Ishikawa (cell line): ENCODE results near the gene PTPRN2.

Experiments used
- CEBPB ChIP-seq: IDR thresholded peaks from 2 replicates; pipeline ENCODE4 v1.6.1; 2012
- CREB1 ChIP-seq: IDR thresholded peaks from 2 replicates; pipeline ENCODE4 v1.6.1; 2012; ENCODE audit warnings: low read depth
- EGR1 ChIP-seq: IDR thresholded peaks from 2 replicates; pipeline ENCODE4 v1.6.1; 2012
- EP300 ChIP-seq: IDR thresholded peaks from 2 replicates; pipeline ENCODE4 v1.6.1; 2012; ENCODE audit warnings: borderline replicate concordance
- FOXM1 ChIP-seq: IDR thresholded peaks from 2 replicates; pipeline ENCODE4 v1.6.1; 2012; ENCODE audit warnings: low read depth, borderline replicate concordance
- NFIC ChIP-seq: IDR thresholded peaks from 2 replicates; pipeline ENCODE4 v1.6.1; 2012
- RAD21 ChIP-seq: IDR thresholded peaks from 2 replicates; pipeline ENCODE4 v1.6.1; 2012; ENCODE audit warnings: low read depth
- TAF1 ChIP-seq: IDR thresholded peaks from 2 replicates; pipeline ENCODE4 v1.6.1; 2012; ENCODE audit warnings: low read depth, mild to moderate bottlenecking
- TCF12 ChIP-seq: IDR thresholded peaks from 2 replicates; pipeline ENCODE4 v1.6.1; 2012; ENCODE audit warnings: low read depth
- TEAD4 ChIP-seq: IDR thresholded peaks from 2 replicates; pipeline ENCODE4 v1.6.1; 2012
- YY1 ChIP-seq: IDR thresholded peaks from 2 replicates; pipeline ENCODE4 v1.6.1; 2012; ENCODE audit warnings: low read depth
- ZBTB7A ChIP-seq: IDR thresholded peaks from 2 replicates; pipeline ENCODE4 v1.6.1; 2012; ENCODE audit warnings: low read depth
- TF ChIP-seq, protein P1 (sequence below): IDR thresholded peaks from 2 replicates; pipeline ENCODE4 v1.6.1; 2012
- TF ChIP-seq, protein P2 (sequence below): IDR thresholded peaks from 2 replicates; pipeline ENCODE4 v1.6.1; 2012
- TF ChIP-seq, protein P3 (sequence below): IDR thresholded peaks from 2 replicates; pipeline ENCODE4 v1.6.1; 2012; ENCODE audit warnings: low read depth, mild to moderate bottlenecking

Gene PTPRN2

DNA sequence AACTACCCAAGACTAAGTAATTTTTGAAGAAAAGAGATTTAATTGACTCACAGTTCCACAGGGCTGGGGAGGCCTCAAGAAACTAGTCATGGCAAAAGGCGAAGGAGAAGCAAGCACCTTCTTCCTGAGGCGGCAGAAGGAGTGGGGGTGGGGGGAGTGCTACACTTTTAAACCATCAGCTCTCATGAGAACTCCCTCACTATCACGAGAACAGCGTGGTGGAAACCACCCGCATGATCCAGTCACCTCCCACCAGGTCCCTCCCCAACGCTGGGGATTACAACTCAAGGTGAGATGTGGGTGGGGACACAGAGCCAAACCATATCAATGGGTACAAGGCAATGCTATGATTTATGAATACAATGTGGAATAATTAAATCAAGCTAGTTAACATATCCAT lies 241.9 kb downstream of the PTPRN2 start:
- TF ChIP-seq CREB1: no peak

DNA sequence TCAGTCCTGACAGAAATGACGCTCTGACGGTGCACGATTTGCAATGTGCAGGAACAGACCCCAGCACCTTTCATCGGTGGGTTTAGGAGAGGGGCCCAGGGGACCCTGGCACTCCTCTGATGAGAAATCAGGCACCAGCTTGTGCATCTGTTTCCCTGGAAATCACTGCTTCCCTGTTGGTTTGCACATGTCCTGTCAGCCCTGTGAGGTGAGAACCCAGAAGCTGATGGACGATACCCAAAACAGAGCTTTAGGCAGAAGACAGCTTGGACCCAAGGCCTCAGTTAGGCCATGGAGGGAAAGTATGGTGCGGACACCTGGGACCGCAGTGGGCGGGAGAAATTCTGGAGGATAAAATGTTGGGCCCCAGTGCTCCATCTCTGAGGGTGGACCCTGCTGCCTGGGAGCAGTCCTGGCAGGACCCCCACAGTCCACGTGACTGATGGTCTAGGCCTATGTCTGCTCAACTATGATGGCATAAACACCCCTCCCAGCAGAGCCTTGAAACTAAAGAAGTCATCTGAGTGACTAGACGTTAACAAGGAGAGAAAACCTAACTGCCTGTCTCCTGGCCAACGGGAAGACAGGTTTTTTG lies 242.8 kb downstream of the PTPRN2 start:
- TF ChIP-seq TCF12 (no peak), FOXM1 (no peak), EGR1 (no peak), EP300 (no peak), ZBTB7A (no peak), CREB1 (no peak), YY1 (no peak), CEBPB (no peak), TAF1 (no peak), RAD21 (no peak), TEAD4 (no peak), NFIC (no peak)
- TF ChIP-seq, protein P1, sequence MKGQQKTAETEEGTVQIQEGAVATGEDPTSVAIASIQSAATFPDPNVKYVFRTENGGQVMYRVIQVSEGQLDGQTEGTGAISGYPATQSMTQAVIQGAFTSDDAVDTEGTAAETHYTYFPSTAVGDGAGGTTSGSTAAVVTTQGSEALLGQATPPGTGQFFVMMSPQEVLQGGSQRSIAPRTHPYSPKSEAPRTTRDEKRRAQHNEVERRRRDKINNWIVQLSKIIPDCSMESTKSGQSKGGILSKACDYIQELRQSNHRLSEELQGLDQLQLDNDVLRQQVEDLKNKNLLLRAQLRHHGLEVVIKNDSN: no peak
- TF ChIP-seq, protein P2, sequence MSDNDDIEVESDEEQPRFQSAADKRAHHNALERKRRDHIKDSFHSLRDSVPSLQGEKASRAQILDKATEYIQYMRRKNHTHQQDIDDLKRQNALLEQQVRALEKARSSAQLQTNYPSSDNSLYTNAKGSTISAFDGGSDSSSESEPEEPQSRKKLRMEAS: no peak
- TF ChIP-seq, protein P3, sequence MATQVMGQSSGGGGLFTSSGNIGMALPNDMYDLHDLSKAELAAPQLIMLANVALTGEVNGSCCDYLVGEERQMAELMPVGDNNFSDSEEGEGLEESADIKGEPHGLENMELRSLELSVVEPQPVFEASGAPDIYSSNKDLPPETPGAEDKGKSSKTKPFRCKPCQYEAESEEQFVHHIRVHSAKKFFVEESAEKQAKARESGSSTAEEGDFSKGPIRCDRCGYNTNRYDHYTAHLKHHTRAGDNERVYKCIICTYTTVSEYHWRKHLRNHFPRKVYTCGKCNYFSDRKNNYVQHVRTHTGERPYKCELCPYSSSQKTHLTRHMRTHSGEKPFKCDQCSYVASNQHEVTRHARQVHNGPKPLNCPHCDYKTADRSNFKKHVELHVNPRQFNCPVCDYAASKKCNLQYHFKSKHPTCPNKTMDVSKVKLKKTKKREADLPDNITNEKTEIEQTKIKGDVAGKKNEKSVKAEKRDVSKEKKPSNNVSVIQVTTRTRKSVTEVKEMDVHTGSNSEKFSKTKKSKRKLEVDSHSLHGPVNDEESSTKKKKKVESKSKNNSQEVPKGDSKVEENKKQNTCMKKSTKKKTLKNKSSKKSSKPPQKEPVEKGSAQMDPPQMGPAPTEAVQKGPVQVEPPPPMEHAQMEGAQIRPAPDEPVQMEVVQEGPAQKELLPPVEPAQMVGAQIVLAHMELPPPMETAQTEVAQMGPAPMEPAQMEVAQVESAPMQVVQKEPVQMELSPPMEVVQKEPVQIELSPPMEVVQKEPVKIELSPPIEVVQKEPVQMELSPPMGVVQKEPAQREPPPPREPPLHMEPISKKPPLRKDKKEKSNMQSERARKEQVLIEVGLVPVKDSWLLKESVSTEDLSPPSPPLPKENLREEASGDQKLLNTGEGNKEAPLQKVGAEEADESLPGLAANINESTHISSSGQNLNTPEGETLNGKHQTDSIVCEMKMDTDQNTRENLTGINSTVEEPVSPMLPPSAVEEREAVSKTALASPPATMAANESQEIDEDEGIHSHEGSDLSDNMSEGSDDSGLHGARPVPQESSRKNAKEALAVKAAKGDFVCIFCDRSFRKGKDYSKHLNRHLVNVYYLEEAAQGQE: no peak

DNA sequence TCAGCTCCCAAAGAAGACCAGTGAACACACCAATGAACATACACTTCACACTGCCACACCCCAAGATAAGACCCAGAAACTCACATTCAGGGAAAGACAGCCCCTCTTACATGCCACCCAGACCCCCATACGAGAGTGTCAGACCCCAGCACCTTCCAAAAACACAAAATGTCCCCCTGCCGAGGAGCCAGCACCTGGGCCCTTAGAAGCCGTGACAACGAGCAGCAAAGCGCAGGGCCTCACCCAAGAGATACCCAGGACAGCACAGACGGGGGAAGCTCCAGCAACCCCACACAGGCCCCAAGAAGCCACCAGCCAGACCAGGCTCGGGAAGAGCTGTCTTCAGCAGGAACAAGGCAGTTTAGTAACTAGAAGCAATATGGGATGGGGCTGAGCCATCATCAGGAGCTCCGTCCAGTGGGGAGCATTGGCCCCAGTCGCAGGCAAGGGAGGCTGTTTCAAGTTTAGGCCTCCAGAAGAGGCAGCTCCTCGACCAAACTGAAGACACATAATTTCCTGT lies 243.6 kb downstream of the PTPRN2 start:
- no peak for TF ChIP-seq CEBPB
- TF ChIP-seq, protein P1: no peak
- TF ChIP-seq RAD21: no peak
- no peak for TF ChIP-seq YY1
- no peak for TF ChIP-seq NFIC
- no peak for TF ChIP-seq TEAD4
- TF ChIP-seq, protein P3: no peak
- TF ChIP-seq EP300: no peak
- no peak for TF ChIP-seq ZBTB7A
- no peak for TF ChIP-seq CREB1
- TF ChIP-seq TAF1: no peak
- no peak for TF ChIP-seq TCF12
- TF ChIP-seq FOXM1: no peak
- TF ChIP-seq, protein P2: no peak
- no peak for TF ChIP-seq EGR1

DNA sequence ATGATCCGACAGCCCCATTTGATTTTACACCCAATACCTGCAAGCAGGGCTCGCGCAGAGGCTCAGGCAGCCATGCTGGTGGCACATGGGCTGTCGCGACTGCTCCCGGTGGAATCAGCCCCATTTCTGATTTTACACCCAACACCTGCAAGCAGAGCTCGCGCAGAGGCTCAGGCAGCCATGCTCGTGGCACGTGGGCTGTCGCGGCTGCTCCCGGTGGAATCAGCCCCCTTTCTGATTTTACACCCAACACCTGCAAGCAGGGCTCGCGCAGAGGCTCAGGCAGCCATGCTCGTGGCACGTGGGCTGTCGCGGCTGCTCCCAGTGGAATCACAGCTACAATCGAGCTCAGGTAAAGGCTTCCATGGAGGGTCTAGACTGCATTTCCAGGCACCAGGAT lies 244.1 kb downstream of the PTPRN2 start:
- TF ChIP-seq EGR1: no peak
- no peak for TF ChIP-seq TAF1
- TF ChIP-seq, protein P1: no peak
- no peak for TF ChIP-seq ZBTB7A
- no peak for TF ChIP-seq NFIC
- TF ChIP-seq CEBPB: no peak
- no peak for TF ChIP-seq TEAD4

DNA sequence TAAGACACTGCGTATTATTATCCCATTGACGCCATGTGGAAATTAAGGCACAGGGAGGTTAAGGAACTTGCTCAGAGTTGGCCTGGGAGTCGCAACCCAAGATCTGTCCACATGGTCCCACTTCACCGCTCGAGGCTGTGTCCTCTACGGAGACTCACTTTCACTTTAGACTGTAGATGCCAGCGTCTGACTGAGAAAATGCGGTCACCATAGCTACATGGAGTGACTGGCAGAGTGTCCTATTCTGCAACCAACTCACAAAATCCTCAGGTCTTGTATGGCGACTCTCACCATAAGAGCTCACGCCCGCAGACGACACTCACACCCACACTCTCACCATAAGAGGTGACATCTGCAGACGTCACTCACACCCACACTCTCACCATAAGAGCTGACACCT lies 257.9 kb downstream of the PTPRN2 start:
- TF ChIP-seq, protein P1: no peak
- TF ChIP-seq FOXM1 (no peak), NFIC (no peak), TAF1 (no peak), TCF12 (no peak), YY1 (no peak), CREB1 (no peak), CEBPB (no peak)
